Measurements from ENCODE around the gene IL1B. TPM values are rescaled to one million over a fixed set of nuclear protein-coding genes. Genes with fewer than 3 reads are reported as not detected.

IL1B gene
- total RNA-seq, 2 experiments from 2014 or later = not detected

GRCh38 chr2:112869258-112869842 is 32.8 kb upstream of the IL1B start:
- Histone ChIP-seq H3K4me2 (ENCODE audit: low read length) (no peak overlapping the region), H3K79me2 (ENCODE audit: insufficient read depth, low read depth, low read length) (no peaks in the 10 kb centered on the region), H3K9me2 (ENCODE audit: insufficient read depth, low read length) (no peaks in the 10 kb centered on the region), H3K4me3 (ENCODE audit: low read depth, low read length, poor library complexity, severe bottlenecking) (no peak overlapping the region), H3K27ac (ENCODE audit: low read depth, low read length, poor library complexity, severe bottlenecking) (no peak overlapping the region), H3K4me1 (ENCODE audit: insufficient read depth, low read length, poor library complexity, severe bottlenecking) (no peaks in the 10 kb centered on the region), H3K36me3 (ENCODE audit: insufficient read depth, low read length) (no peaks in the 10 kb centered on the region), H2AFZ (ENCODE audit: low read length) (no peak overlapping the region), H3K9me3 (ENCODE audit: low read length) (no peaks in the 10 kb centered on the region), H4K20me1 (ENCODE audit: insufficient read depth, low read length) (no peaks in the 10 kb centered on the region)
- POLR2A ChIA-PET = no interaction called here
- CTCF ChIA-PET (ENCODE audit: unreplicated experiment) = no interaction called here
- no peak for DNase-seq (ENCODE audit: low spot score)
- no peak for TF ChIP-seq EZH2phosphoT487 (IDR thresholded peaks at IDR 0.05; ENCODE audit: borderline replicate concordance, low read depth, low read length)
- TF ChIP-seq, protein P1, sequence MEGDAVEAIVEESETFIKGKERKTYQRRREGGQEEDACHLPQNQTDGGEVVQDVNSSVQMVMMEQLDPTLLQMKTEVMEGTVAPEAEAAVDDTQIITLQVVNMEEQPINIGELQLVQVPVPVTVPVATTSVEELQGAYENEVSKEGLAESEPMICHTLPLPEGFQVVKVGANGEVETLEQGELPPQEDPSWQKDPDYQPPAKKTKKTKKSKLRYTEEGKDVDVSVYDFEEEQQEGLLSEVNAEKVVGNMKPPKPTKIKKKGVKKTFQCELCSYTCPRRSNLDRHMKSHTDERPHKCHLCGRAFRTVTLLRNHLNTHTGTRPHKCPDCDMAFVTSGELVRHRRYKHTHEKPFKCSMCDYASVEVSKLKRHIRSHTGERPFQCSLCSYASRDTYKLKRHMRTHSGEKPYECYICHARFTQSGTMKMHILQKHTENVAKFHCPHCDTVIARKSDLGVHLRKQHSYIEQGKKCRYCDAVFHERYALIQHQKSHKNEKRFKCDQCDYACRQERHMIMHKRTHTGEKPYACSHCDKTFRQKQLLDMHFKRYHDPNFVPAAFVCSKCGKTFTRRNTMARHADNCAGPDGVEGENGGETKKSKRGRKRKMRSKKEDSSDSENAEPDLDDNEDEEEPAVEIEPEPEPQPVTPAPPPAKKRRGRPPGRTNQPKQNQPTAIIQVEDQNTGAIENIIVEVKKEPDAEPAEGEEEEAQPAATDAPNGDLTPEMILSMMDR (conservative IDR thresholded peaks at IDR 0.05; ENCODE audit: low read length) = no peak
- intact Hi-C loops (cut with micrococcal nuclease; ENCODE audit: unreplicated experiment) = no loop called here
- no TSS peak for BruUV-seq (replicated peaks)

DNA sequence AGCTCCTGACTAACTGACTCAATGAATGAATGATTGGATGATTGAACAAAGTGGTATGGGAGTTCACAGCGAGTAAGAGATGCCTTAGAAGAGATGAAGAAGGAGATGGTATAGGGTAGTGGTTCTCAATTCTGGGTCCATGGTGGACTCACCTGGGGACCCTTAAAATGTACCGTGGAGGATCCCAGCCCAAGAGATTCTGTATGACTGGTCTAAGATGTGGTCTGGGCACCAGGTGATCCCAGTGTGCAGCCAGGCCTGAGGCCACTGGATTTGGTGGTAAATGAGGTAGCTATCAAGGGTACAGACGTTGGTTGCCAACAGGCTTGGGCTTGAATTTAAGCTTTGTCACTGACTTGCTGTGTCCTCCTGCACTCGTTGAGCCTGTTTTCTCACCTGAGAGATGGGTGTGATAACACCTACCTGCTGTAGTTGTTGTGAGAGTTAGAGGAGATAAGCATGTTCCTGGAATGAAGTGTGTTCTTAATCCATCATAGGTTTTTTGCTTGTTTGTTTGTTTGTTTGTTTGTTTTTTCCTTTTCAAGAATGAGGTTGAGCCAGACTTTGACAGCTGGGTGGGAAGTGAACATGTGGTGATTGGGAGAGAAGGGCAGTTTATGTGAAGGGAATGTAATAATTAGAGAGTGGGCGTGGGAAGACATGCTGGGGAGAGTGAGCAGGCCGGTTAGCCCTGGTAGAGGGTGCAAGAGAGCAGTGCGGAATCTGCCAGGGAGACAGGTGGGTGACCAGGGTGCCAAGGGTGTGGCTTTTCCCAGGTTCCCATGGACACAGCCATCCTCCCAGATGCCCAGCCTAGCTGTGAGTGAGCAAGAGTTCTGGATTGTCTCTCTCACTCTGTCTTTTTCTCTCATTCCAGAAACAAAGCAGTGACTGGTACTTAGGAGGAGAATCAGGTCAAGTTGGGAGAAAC is 31.4 kb upstream of the IL1B start:
- CTCF ChIA-PET (ENCODE audit: unreplicated experiment) = no interaction called here
- POLR2A ChIA-PET = no interaction called here
- no peaks in the 10 kb centered on the region for H3K79me2 ChIP-seq (ENCODE audit: insufficient read depth, low read depth, low read length)
- no peak overlapping the region for H2AFZ ChIP-seq (ENCODE audit: low read length)
- intact Hi-C loops (cut with micrococcal nuclease; ENCODE audit: unreplicated experiment) = no loop called here
- BruUV-seq (replicated peaks) = no TSS peak
- H3K9me3 ChIP-seq (ENCODE audit: low read length) = no peaks in the 10 kb centered on the region
- H3K4me1 ChIP-seq (ENCODE audit: insufficient read depth, low read length, poor library complexity, severe bottlenecking) = no peaks in the 10 kb centered on the region
- H3K36me3 ChIP-seq (ENCODE audit: insufficient read depth, low read length) = no peaks in the 10 kb centered on the region
- H3K27ac ChIP-seq (ENCODE audit: low read depth, low read length, poor library complexity, severe bottlenecking) = no peak overlapping the region
- H3K4me2 ChIP-seq (ENCODE audit: low read length) = no peak overlapping the region
- no peaks in the 10 kb centered on the region for H3K9me2 ChIP-seq (ENCODE audit: insufficient read depth, low read length)
- TF ChIP-seq, protein P1 (conservative IDR thresholded peaks at IDR 0.05; ENCODE audit: low read length) = no peak
- TF ChIP-seq EZH2phosphoT487 (IDR thresholded peaks at IDR 0.05; ENCODE audit: borderline replicate concordance, low read depth, low read length) = no peak
- no peak overlapping the region for H3K4me3 ChIP-seq (ENCODE audit: low read depth, low read length, poor library complexity, severe bottlenecking)
- DNase-seq (ENCODE audit: low spot score) = no peak
- H4K20me1 ChIP-seq (ENCODE audit: insufficient read depth, low read length) = no peaks in the 10 kb centered on the region
